Stimulated activated CD4-positive, alpha-beta T cell treated with anti-CD3 and anti-CD28 coated beads, Interleukin-1b, Interleukin-23, amount 100 ng/mL, for 4 hours (primary cell): ENCODE measurements around the gene RNF152.

ENCODE experiments used
- DNase-seq, 2 donors: peaks; one replicate each; pipeline ENCODE4 v3.0.0-alpha.2; 2020; ENCODE audit warnings: low read depth in 2 of 2

The RNF152 gene

DNA sequence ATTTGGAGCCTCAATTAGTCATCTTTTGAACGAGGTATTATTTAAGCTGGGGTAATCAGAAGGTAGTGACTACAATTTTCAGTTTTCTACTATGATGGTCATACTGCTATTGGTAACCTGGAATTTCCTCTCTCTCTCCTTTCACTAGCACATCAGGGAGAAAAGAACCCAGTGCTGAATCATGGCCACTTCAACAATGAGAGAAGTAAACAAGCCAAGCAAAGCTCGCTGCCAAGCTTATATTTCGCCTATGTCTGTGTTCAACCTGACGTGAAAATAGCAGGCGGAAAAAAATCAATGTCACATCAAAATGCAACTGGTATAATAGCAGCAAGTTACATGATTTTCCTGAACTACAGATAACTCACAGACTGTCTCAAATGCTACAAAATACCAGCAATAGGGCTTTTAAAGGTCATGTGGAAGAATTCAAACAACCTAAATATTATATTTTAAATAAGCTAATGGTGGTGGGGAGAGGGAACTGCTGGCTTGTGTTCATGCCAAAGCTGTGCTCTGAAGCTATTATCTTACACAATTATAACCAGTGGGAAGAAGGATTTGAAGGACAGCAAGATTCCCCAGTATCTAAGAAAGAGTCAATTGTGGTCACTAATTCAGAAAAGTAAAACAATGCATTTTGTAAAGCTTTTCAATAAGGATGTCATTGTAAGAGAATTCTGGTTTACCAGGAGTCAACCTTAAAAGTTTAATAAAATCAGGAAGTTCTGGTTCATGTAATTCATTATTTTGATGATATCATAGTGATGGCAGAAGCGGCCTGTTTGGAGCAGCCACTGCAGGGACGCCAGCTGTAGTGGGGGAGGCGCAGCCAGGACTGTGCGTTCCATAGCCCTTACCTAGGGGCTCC, 38.0 kb downstream of the RNF152 start:
- DNase-seq = no peak

- no peak for DNase-seq
These were observed 39.0 kb downstream of the RNF152 start for GRCh38 chr18:61853855-61854254.

- DNase-seq = no peak
These were observed 40.3 kb downstream of the RNF152 start for GRCh38 chr18:61852496-61852895.

DNA sequence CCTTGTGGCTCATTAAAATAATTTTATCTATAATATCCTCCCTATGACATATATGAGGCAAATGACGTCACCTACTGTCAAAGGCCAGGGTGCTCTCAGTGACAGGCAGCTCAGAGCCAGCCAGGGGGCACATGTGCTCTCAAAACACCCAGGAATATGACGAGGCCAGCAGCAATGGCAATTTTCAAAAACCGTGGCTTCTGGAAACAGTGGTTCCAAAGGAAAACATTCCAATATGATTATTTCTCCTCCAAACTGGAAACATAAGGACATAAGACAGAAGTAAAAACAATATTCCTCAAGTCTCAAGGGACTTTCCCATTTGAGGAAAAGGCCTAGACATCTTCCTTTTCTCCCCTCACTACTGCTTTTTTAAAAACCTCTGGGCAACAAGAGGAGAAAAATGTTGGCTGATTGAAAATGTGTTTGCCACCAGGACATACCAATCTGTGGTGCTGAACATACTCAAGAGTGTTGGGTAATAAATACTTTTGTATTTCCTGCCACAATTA, 40.8 kb downstream of the RNF152 start:
- no peak for DNase-seq

DNA sequence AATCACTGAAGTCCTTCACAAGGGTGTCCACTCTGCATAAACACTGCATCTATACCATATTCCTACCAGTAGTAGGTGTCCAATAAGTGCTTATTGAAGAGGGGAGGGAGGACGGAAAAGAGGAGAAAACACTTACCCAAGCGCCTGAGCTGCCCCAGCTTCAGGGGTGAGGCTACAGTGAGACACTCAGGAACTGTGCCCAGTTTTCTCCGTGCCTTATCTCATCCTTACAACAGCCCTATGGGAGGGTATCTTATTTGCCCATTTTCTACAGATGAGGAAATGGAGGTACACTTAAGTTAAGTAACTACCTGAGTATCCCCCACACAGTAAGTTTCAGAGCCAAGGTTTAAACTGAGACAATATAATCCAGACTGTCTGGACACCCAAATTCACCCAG, 41.5 kb downstream of the RNF152 start:
- no peak for DNase-seq

DNA sequence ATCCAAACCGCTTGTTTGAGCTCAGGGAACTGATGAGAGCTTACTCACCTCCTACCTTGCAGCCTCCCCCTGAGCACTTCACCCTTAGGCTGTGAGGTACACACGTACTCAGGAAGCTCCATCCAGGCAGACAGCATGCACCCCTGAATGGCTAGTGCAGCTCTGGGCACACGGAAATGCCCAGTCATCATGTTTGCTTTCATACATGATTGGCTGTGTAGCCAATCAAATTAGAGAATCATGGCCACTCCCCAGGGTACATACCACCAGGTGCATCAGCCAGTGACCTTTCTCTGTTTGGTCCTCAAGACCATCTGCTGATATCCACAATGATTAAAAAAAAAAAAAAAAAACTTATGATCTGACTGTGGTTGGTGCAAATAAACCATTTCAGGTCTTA, 42.1 kb downstream of the RNF152 start:
- no peak for DNase-seq

DNA sequence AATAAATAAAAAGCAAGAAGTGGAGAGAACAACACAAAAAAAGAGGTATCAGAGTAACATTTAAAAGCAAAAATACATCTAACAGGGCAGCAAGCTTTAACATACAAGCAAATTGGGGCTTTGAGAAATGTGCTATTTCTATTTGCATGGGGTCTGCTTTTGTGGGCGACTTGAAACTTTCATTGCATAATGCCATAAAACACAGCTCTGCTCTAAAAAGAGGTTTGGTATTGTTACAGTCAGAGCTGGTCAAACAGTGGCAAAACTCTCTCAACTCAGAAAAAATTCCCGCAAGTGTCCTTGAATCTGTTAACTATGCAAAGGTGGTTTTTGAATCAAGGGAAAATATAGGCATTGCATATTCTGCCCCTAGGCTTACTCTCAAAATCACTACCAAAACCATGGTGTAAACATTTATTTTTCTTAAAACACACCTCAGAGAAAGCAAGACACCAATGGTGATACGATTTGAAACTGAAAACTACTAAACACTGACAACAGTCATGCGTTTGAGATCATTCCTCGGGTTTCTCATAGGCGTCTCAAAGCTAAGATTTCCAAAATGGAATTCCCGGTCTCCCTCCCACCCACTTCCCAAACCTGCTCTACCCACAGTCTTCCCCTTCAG, 45.5 kb downstream of the RNF152 start:
- no peak for DNase-seq

DNA sequence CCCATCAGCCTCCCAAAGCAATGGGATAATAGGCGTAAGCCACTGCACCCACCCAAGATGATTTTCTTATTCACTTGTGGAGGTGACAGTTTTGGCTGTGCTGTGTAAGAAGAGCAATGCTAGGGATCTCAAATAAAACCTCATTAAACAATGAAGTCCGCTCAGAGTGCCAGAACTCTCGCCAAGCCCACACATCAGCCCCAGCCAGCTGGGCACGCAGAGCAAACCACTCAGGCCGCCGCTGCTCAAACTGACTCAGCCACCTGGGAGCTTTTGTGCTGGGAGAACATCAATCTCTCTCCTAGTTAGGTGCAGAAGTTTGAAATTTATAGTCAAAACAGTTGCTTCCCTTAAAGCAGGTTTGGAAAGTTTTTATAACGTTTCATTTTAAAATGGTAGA, 47.6 kb downstream of the RNF152 start:
- no peak for DNase-seq

DNA sequence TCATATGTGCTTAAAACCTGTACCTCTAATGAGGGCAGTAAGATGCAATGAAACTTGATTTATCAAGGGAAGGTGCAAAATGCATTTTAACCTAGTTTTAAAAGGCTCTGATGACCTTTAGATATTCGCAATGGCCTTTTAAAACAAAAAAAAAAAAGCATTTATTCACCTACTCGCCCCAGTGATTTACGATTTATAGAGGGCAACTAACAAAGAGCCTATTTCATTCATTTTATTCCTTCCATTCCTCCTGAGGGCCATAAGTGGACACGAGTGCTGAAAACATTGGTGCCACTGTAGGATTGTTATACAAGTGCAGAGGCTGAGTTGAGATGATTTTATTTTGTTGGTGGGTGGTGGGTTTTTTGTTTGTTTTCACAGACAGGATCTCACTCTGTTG, 48.1 kb downstream of the RNF152 start:
- no peak for DNase-seq

GRCh38 chr18:61842146-61842545, 50.7 kb downstream of the RNF152 start:
- DNase-seq = no peak

GRCh38 chr18:61841706-61842105, 51.1 kb downstream of the RNF152 start:
- DNase-seq = no peak

DNA sequence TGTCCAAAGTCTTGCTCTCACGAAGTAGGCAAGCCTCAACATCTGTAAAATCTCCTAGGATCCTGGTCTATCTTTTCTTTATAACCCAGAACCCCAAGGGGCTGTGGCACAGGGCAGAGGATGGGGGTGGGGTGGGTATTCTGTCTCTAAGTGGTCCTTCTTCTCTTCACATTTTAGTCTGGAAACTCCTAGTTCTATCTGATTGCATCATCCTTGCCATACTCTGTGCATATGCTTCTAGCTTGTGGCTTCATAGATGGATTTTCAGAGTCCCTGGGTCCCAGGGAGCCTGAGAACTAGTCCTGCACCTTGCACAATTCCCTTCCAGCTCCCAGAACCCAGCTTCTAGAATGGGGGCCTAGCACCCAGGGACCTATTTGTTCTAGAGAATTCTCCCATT, 52.5 kb downstream of the RNF152 start:
- DNase-seq = no peak

GRCh38 chr18:61838521-61838920, 54.3 kb downstream of the RNF152 start:
- no peak for DNase-seq

- no peak for DNase-seq
These were observed 58.8 kb downstream of the RNF152 start for GRCh38 chr18:61833978-61834377.

GRCh38 chr18:61833387-61833786, 59.4 kb downstream of the RNF152 start:
- DNase-seq = no peak

- no peak for DNase-seq
These were observed 59.9 kb downstream of the RNF152 start for GRCh38 chr18:61832858-61833257.

GRCh38 chr18:61831071-61831470, 61.7 kb downstream of the RNF152 start:
- DNase-seq = no peak

DNA sequence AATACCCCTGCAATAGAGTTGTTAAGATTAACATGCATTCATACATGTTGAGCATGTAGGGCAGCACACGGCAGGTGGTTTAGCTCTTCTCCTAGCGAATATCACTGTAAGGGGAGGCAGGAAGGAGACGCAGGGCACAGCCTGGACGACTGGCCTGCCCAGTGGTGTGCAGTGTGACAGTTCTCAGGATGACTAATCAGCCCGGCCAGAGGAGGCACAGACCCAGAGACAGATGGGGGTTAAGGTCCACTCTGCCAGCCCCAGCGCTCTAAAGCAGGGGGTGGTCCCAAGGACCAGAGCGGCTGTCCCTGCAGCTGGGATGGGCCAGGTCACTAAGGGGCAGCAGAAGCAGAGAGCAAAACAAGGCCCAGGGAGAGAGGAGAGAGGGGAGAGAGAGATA, 63.7 kb downstream of the RNF152 start:
- DNase-seq = no peak

- no peak for DNase-seq
These were observed 65.2 kb downstream of the RNF152 start for GRCh38 chr18:61827591-61827990.

DNA sequence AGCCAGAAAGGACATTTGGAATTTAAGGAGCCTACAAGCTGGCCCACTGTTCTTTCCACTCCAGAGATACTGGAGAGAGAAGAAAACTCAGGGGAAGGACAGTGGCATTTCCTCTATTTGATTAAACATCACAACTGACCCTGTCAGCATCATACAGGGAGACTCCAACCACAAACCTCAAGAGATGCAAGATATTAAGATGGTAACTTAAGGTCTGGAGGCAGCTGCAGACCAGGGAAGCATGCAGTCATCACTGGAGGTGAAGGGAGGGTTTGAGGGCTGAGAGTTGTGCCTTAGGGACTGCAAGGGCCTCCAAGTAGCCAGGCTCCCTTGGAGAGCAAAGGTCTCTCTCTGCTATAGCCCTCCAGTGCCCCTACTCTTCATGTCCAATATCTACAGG, 67.4 kb downstream of the RNF152 start:
- DNase-seq = no peak

- DNase-seq = no peak
These were observed 68.0 kb downstream of the RNF152 start for GRCh38 chr18:61824733-61825363.

DNA sequence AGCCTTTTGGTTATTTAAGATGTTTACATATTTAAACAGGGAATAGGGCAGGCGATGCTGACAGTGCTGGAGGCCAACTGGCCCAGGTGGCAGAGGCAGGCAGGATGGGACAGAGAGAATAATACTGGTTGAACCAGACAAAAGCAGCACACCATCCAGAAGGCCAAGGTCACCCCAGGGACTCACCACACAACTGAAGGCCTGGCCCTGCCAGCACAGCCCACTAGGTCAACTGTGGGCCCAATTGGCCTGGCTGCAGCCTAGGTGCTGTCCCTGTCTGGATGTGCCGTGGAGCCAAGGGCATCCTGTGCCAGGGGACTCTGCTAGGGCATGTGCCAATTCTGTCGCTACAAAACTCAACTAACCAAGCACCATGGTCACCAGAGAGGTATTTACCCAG, 69.2 kb downstream of the RNF152 start:
- no peak for DNase-seq

DNA sequence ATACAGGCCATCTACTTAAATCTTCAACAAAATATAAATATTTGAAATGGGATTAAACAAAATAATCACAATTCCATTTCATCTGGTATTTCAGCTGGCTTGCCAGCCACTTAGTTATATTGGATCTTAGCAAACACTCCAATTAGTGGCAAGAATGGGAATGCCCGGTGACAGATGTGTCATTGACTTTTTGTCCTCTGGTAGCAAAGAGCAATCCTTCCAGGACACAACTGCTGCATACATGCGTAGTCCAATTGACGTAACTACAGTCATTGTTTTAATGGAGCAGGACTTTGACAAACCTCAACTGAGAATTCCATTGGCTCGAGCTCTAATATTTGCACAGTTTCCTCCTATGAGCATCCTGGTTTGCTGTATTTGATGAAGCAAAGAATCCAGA, 69.9 kb downstream of the RNF152 start:
- no peak for DNase-seq
